Measurements from ENCODE around the gene OR4B1. TPM values are rescaled to one million over a fixed set of nuclear protein-coding genes. Genes with fewer than 3 reads are reported as not detected.

OR4B1 gene
- polyA plus RNA-seq, 1 experiment = not detected

- Histone ChIP-seq H3K27ac (ENCODE audit: low read depth, low read length) (peak overlapping the region; percentile 33), H3K4me3 (ENCODE audit: low read depth, low read length) (no peak overlapping the region), H3K27me3 (ENCODE audit: control insufficient read depth, insufficient read depth, low read length) (no peaks in the 10 kb centered on the region), H3K9me3 (ENCODE audit: control insufficient read depth, insufficient read depth, low read length) (no peaks in the 10 kb centered on the region)
- ChIA-PET CTCF (interaction anchor here (0.7 kb wide), 1 partner anchor 137 kb away, joined by 3 read pairs; no protein-coding TSS in a partner anchor), POLR2A (no interaction called here)
- no peak for DNase-seq (ENCODE audit: low read depth, low spot score)
- no peak for TF ChIP-seq CTCF (IDR thresholded peaks at IDR 0.05; ENCODE audit: low read depth, low read length)
Observed at GRCh38 chr11:48170241-48171233, 46.1 kb upstream of the OR4B1 start.

GRCh38 chr11:48172818-48173609, 43.6 kb upstream of the OR4B1 start:
- TF ChIP-seq CTCF (IDR thresholded peaks at IDR 0.05; ENCODE audit: low read depth, low read length) = peak; percentile 99
- Histone ChIP-seq H3K27ac (ENCODE audit: low read depth, low read length) (no peak overlapping the region), H3K27me3 (ENCODE audit: control insufficient read depth, insufficient read depth, low read length) (peaks cover 4% of the 10 kb centered on the region), H3K9me3 (ENCODE audit: control insufficient read depth, insufficient read depth, low read length) (no peaks in the 10 kb centered on the region), H3K4me3 (ENCODE audit: low read depth, low read length) (peak overlapping the region; percentile 5; the same call in 1 of the 2 replicates)
- ChIA-PET CTCF (interaction anchor here (0.5 to 2.6 kb wide), 16 partner anchors 9 to 578 kb away, joined by 3 to 21 read pairs (median 3); no protein-coding TSS in a partner anchor), POLR2A (no interaction called here)
- peak; percentile 39 for DNase-seq (ENCODE audit: low read depth, low spot score)

GRCh38 chr11:48177661-48178060, 38.9 kb upstream of the OR4B1 start:
- POLR2A ChIA-PET = no interaction called here
- Histone ChIP-seq H3K4me3 (ENCODE audit: low read depth, low read length) (no peak overlapping the region), H3K9me3 (ENCODE audit: control insufficient read depth, insufficient read depth, low read length) (no peaks in the 10 kb centered on the region), H3K27me3 (ENCODE audit: control insufficient read depth, insufficient read depth, low read length) (peaks cover 4% of the 10 kb centered on the region), H3K27ac (ENCODE audit: low read depth, low read length) (no peak overlapping the region)
- no peak for DNase-seq (ENCODE audit: low read depth, low spot score)
- CTCF ChIA-PET = interaction anchor here (0.9 kb wide), 1 partner anchor 16 kb away, joined by 3 read pairs; no protein-coding TSS in a partner anchor
- no peak for TF ChIP-seq CTCF (IDR thresholded peaks at IDR 0.05; ENCODE audit: low read depth, low read length)

GRCh38 chr11:48180627-48181026, 36.0 kb upstream of the OR4B1 start:
- POLR2A ChIA-PET = no interaction called here
- Histone ChIP-seq H3K27me3 (ENCODE audit: control insufficient read depth, insufficient read depth, low read length) (peaks cover 4% of the 10 kb centered on the region), H3K27ac (ENCODE audit: low read depth, low read length) (no peak overlapping the region), H3K9me3 (ENCODE audit: control insufficient read depth, insufficient read depth, low read length) (no peaks in the 10 kb centered on the region), H3K4me3 (ENCODE audit: low read depth, low read length) (no peak overlapping the region)
- DNase-seq (ENCODE audit: low read depth, low spot score) = no peak
- no peak for TF ChIP-seq CTCF (IDR thresholded peaks at IDR 0.05; ENCODE audit: low read depth, low read length)
- CTCF ChIA-PET = no interaction called here

Measured in AG04450 (cell line).